Epithelial cell of esophagus (primary cell): ENCODE measurements around the gene DIP2C.

Experiments used
- DNase-seq: peaks from one replicate; pipeline ENCODE4 v3.0.0; 2010; ENCODE audit warnings: low read depth
- H3K4me3 ChIP-seq: 2 replicates; pipeline ENCODE4 v1.5.1; 2011; ENCODE audit warnings: mild to moderate bottlenecking, low read length, control low read depth
- CTCF ChIP-seq: IDR thresholded peaks from 2 replicates; pipeline ENCODE4 v1.5.1; 2011; ENCODE audit warnings: low read depth, mild to moderate bottlenecking, low read length, control low read depth, inconsistent platforms; ENCODE audit not compliant: insufficient read depth; ENCODE audit errors: missing control alignments

DIP2C gene

GRCh38 chr10:420154-421121 lies 269.0 kb downstream of the DIP2C start:
- no peak for TF ChIP-seq CTCF
- DNase-seq, result no peak
- no peak overlapping the region for H3K4me3 ChIP-seq

- no peak overlapping the region for H3K4me3 ChIP-seq
- no peak for DNase-seq
- TF ChIP-seq CTCF, result no peak
Observed at GRCh38 chr10:418894-419293, 270.6 kb downstream of the DIP2C start.

GRCh38 chr10:418226-418625 lies 271.2 kb downstream of the DIP2C start:
- H3K4me3 ChIP-seq, result no peak overlapping the region
- no peak for DNase-seq
- no peak for TF ChIP-seq CTCF

- H3K4me3 ChIP-seq, result no peak overlapping the region
- no peak for DNase-seq
- no peak for TF ChIP-seq CTCF
Observed at GRCh38 chr10:416091-416515, 273.4 kb downstream of the DIP2C start.

GRCh38 chr10:413662-414071 lies 275.8 kb downstream of the DIP2C start:
- TF ChIP-seq CTCF, result no peak
- no peak overlapping the region for H3K4me3 ChIP-seq
- DNase-seq, result no peak

GRCh38 chr10:412109-412508 lies 277.4 kb downstream of the DIP2C start:
- no peak for DNase-seq
- no peak overlapping the region for H3K4me3 ChIP-seq
- TF ChIP-seq CTCF, result no peak

- no peak overlapping the region for H3K4me3 ChIP-seq
- DNase-seq, result no peak
- no peak for TF ChIP-seq CTCF
Observed at GRCh38 chr10:411603-412002, 277.9 kb downstream of the DIP2C start.
